KMS-11 (cell line): Measurements from ENCODE around the gene OR10A5.

Source experiments
- H2AFZ ChIP-seq: fragments of 200-600 bp; sonication (generic); 2 replicates; pipeline ENCODE4 v1.6.1; 2016; ENCODE audit warnings: antibody characterized with exemption, mixed run types, low read depth
- H3K27ac ChIP-seq: fragments of 200-600 bp; sonication (generic); 2 replicates; pipeline ENCODE4 v1.6.1; 2016; ENCODE audit warnings: mild to moderate bottlenecking, mixed run types
- H3K27me3 ChIP-seq: fragments of 200-600 bp; sonication (generic); 2 replicates; pipeline ENCODE4 v1.6.1; 2017; ENCODE audit warnings: mild to moderate bottlenecking, low read depth, mixed run types, moderate library complexity; ENCODE audit not compliant: insufficient read depth
- H3K36me3 ChIP-seq: fragments of 200-600 bp; sonication (generic); 2 replicates; pipeline ENCODE4 v1.6.1; 2017; ENCODE audit warnings: mild to moderate bottlenecking, mixed run types; ENCODE audit not compliant: insufficient read depth
- H3K4me1 ChIP-seq: fragments of 200-600 bp; sonication (generic); 2 replicates; pipeline ENCODE4 v1.6.1; 2016; ENCODE audit warnings: mild to moderate bottlenecking, low read depth, mixed run types; ENCODE audit not compliant: poor library complexity, severe bottlenecking
- H3K4me2 ChIP-seq: fragments of 200-600 bp; sonication (generic); 2 replicates; pipeline ENCODE4 v1.7.0; 2016; ENCODE audit warnings: mild to moderate bottlenecking, mixed run types
- H3K4me3 ChIP-seq: fragments of 200-600 bp; sonication (generic); IDR thresholded peaks from 2 replicates; pipeline ENCODE4 v1.6.1; 2017; ENCODE audit warnings: low read depth, low read length, mixed read lengths; ENCODE audit not compliant: insufficient read depth
- H3K79me2 ChIP-seq: fragments of 200-600 bp; sonication (generic); 2 replicates; pipeline ENCODE4 v1.6.1; 2016; ENCODE audit warnings: low read depth, mixed run types; ENCODE audit not compliant: insufficient read depth
- H3K9ac ChIP-seq: fragments of 200-600 bp; sonication (generic); 2 replicates; pipeline ENCODE4 v1.6.1; 2016; ENCODE audit warnings: mild to moderate bottlenecking, mixed run types
- H4K20me1 ChIP-seq: fragments of 200-600 bp; sonication (generic); 2 replicates; pipeline ENCODE4 v1.6.1; 2016; ENCODE audit warnings: mild to moderate bottlenecking, mixed run types; ENCODE audit not compliant: insufficient read depth
- CTCF ChIP-seq: fragments of 200-600 bp; sonication (generic); conservative IDR thresholded peaks from 2 replicates; pipeline ENCODE4 v1.6.1; 2017; ENCODE audit warnings: low read depth, mild to moderate bottlenecking, antibody characterized with exemption, low read length, moderate library complexity, mixed read lengths

OR10A5 gene

DNA sequence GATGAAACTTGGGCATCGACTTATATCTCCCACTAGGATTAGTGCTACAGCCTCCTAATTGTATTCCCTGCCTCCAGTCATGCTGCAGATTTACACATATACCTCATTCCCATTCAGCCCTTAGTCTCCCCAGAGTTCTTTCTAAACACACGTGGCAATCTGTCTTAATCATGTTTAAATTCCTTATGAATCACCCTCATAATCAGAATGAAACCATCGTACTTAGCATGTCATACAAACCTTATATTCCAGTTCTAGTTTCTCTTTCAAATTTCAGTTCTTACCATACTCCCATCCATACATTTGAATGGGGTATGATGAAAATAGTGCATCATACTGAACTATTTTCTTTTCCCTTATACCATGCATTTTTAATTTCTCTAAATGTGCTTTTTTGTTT lies 11.4 kb downstream of the OR10A5 start:
- Histone ChIP-seq H3K4me2 (no peak overlapping the region), H2AFZ (no peak overlapping the region), H3K27ac (no peak overlapping the region), H4K20me1 (no peaks in the 10 kb centered on the region), H3K79me2 (no peaks in the 10 kb centered on the region), H3K36me3 (no peaks in the 10 kb centered on the region), H3K9ac (no peak overlapping the region), H3K4me3 (no peak overlapping the region), H3K27me3 (no peaks in the 10 kb centered on the region), H3K4me1 (peaks cover 6% of the 10 kb centered on the region)
- no peak for TF ChIP-seq CTCF

GRCh38 chr11:6862961-6863360 lies 17.5 kb downstream of the OR10A5 start, which contains the start of gene OR10A2:
OR10A2 (plus strand) TSS chr11:6863057; CDS start chr11:6869755, 6,698 bp downstream.
- no peaks in the 10 kb centered on the region for H3K4me1 ChIP-seq

DNA sequence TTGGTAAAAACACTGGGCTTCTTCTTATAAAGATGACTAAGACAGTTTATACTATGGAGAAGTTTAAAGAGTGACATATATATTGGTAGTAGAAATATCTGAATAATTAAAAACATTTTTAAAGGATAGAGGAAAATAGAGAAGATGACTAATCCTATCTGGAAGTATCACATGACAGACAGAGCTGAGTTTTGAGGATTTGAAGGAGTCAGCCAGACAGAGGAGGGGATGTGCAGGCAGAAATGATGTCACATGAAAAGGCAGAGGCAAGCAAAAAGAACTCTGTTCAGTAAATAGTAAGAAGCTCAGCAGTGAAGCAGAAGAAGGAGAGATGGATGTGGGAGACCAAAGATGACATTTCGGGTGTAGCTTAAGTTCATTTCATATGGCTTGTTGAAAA lies 19.0 kb downstream of the OR10A5 start:
- Histone ChIP-seq H3K27ac (no peak overlapping the region), H3K4me3 (no peak overlapping the region), H2AFZ (no peak overlapping the region), H3K36me3 (no peaks in the 10 kb centered on the region), H4K20me1 (no peaks in the 10 kb centered on the region), H3K4me2 (no peak overlapping the region), H3K27me3 (no peaks in the 10 kb centered on the region), H3K79me2 (no peaks in the 10 kb centered on the region), H3K4me1 (no peaks in the 10 kb centered on the region), H3K9ac (no peak overlapping the region)
- no peak for TF ChIP-seq CTCF

More at GRCh38 chr11:6862961-6863360, 17.5 kb downstream of the OR10A5 start, which contains the start of gene OR10A2:
- no peaks in the 10 kb centered on the region for H3K36me3 ChIP-seq
- H3K27me3 ChIP-seq, result no peaks in the 10 kb centered on the region
- TF ChIP-seq CTCF, result no peak
- no peak within 1 kb of the TSS for H3K4me2 ChIP-seq
- no peaks in the 10 kb centered on the region for H4K20me1 ChIP-seq
- H3K27ac ChIP-seq, result no peak within 1 kb of the TSS
- H3K9ac ChIP-seq, result no peak within 1 kb of the TSS
- H2AFZ ChIP-seq, result no peak within 1 kb of the TSS
- H3K79me2 ChIP-seq, result no peaks in the 10 kb centered on the region
- no peak within 1 kb of the TSS for H3K4me3 ChIP-seq

DNA sequence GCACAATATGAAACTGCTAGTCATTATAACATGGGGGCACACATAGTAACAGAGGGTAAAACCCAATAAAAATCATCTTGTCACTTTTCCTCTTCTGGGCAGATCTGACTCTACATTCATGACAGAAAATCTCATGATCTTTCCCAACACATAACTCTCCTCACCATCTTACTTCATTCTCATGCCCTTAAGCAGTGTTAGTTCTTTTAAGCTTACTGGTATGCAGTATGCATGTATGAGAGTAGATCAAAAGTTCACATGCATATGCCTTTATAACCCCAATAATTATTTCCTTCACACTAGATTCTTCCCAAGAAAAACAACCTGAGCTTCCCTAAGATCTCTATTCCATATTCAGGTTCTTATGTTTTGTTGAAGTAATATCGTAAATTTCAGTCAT lies 25.8 kb downstream of the OR10A5 start:
- Histone ChIP-seq H3K4me3 (no peak overlapping the region), H4K20me1 (no peaks in the 10 kb centered on the region), H3K27ac (no peak overlapping the region)

More for the DNA sequence above, 25.8 kb downstream of the OR10A5 start:
- H3K4me1 ChIP-seq, result no peaks in the 10 kb centered on the region
- no peaks in the 10 kb centered on the region for H3K79me2 ChIP-seq
- no peaks in the 10 kb centered on the region for H3K27me3 ChIP-seq
- H2AFZ ChIP-seq, result no peak overlapping the region
- no peaks in the 10 kb centered on the region for H3K36me3 ChIP-seq
- H3K4me2 ChIP-seq, result no peak overlapping the region
- no peak for TF ChIP-seq CTCF
- no peak overlapping the region for H3K9ac ChIP-seq
